Measurements from ENCODE around the gene TAP1. TPM values are rescaled to one million over a fixed set of nuclear protein-coding genes. Genes with fewer than 3 reads are reported as not detected.

Gene TAP1
- total RNA-seq, 1 experiment from 2014 or later, result 12.1 TPM

DNA sequence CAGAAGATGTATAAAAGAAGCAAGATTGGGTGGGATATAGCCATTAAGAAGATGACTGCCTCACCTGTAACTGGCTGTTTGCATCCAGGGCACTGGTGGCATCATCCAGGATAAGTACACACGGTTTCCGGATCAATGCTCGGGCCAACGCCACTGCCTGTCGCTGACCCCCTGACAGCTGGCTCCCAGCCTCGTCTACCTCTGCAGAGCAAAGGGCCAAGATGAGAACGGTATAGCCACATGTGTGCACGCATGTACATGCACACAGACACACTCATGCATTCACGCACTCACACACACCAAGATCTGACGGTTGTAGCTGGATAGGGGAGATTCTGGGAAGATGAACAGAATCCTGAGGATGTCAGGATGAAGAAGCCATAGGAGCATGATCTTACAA lies 6.5 kb downstream of the TAP1 start:
- Histone ChIP-seq H2AK5ac (ENCODE audit: insufficient read length, low read length) (no peak overlapping the region), H4K8ac (replicated peaks; ENCODE audit: insufficient read length, low read depth, low read length) (no peak overlapping the region), H3K4me2 (ENCODE audit: insufficient read depth, insufficient read length, low read length) (no peak overlapping the region), H2BK15ac (ENCODE audit: low read depth, low read length) (no peak overlapping the region), H3K4me1 (ENCODE audit: insufficient read depth, low read length) (peaks cover 2% of the 10 kb centered on the region; the same call in 1 of the 2 replicates), H3K56ac (ENCODE audit: insufficient read length, low read depth, low read length) (no peak overlapping the region), H2BK20ac (ENCODE audit: low read depth, low read length, poor library complexity, severe bottlenecking) (no peak overlapping the region), H2BK5ac (ENCODE audit: insufficient read length, low read length) (no peak overlapping the region), H4K5ac (ENCODE audit: insufficient read length, low read depth, low read length) (no peak overlapping the region), H3K9me3 (ENCODE audit: control insufficient read depth, low read depth, low read length) (no peaks in the 10 kb centered on the region), H2BK120ac (ENCODE audit: low read depth, low read length, poor library complexity, severe bottlenecking) (no peak overlapping the region), H3K9ac (ENCODE audit: extremely low read depth, insufficient read length, low read length) (no peak overlapping the region), H3K23ac (ENCODE audit: insufficient read length, low read depth, low read length) (no peak overlapping the region), H3K79me2 (ENCODE audit: insufficient read depth, low read length) (no peaks in the 10 kb centered on the region), H3K18ac (ENCODE audit: insufficient read length, low read depth, low read length) (no peak overlapping the region), H3K14ac (ENCODE audit: insufficient read depth, low read length) (no peak overlapping the region), H3T11ph (ENCODE audit: low read length) (no peak overlapping the region), H2AFZ (ENCODE audit: low read length) (no peak overlapping the region), H4K20me1 (ENCODE audit: control insufficient read depth, insufficient read depth, insufficient read length) (no peaks in the 10 kb centered on the region), H2BK12ac (ENCODE audit: insufficient read length, low read depth, low read length) (no peak overlapping the region), H3K27me3 (ENCODE audit: insufficient read depth, low read length) (no peaks in the 10 kb centered on the region), H3K79me1 (ENCODE audit: insufficient read depth, low read depth, low read length, poor library complexity, severe bottlenecking) (no peaks in the 10 kb centered on the region), H3K23me2 (ENCODE audit: insufficient read length, low read depth, low read length, poor library complexity, severe bottlenecking) (peaks cover 11% of the 10 kb centered on the region), H3K4ac (ENCODE audit: low read depth, low read length) (no peak overlapping the region), H4K91ac (ENCODE audit: insufficient read length, low read depth, low read length) (no peak overlapping the region), H3K27ac (ENCODE audit: insufficient read length, low read depth, low read length) (no peak overlapping the region)
- H3K36me3 Mint-ChIP-seq (ENCODE audit: insufficient read depth in 1 of 3, low read depth in 3 of 3), result peaks cover 5 to 41% (median 12%) of the 10 kb centered on the region in 3 experiments
- WGBS (ENCODE audit: extremely low coverage, insufficient read length, low lambda C conversion rate), result no CpG with 5 or more reads among the region's 10 CpGs
- no peak overlapping the region for H3K4me3 Mint-ChIP-seq
- TF ChIP-seq, protein P1, sequence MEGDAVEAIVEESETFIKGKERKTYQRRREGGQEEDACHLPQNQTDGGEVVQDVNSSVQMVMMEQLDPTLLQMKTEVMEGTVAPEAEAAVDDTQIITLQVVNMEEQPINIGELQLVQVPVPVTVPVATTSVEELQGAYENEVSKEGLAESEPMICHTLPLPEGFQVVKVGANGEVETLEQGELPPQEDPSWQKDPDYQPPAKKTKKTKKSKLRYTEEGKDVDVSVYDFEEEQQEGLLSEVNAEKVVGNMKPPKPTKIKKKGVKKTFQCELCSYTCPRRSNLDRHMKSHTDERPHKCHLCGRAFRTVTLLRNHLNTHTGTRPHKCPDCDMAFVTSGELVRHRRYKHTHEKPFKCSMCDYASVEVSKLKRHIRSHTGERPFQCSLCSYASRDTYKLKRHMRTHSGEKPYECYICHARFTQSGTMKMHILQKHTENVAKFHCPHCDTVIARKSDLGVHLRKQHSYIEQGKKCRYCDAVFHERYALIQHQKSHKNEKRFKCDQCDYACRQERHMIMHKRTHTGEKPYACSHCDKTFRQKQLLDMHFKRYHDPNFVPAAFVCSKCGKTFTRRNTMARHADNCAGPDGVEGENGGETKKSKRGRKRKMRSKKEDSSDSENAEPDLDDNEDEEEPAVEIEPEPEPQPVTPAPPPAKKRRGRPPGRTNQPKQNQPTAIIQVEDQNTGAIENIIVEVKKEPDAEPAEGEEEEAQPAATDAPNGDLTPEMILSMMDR (conservative IDR thresholded peaks at IDR 0.05), result no peak
- H3K27me3 Mint-ChIP-seq (ENCODE audit: low read depth), result peaks cover 40% of the 10 kb centered on the region
- H3K4me1 Mint-ChIP-seq, result peaks cover 3 to 6% of the 10 kb centered on the region in 2 experiments
- DNase-seq, result no peak
- H3K9me3 Mint-ChIP-seq, result no peaks in the 10 kb centered on the region
- H3K27ac Mint-ChIP-seq, result no peak overlapping the region
